ENCODE results near the gene TNFRSF1B. TPM values are rescaled to one million over a fixed set of nuclear protein-coding genes. Genes with fewer than 3 reads are reported as not detected.

The TNFRSF1B gene
- total RNA-seq, 1 experiment from 2014 or later = not detected

DNA sequence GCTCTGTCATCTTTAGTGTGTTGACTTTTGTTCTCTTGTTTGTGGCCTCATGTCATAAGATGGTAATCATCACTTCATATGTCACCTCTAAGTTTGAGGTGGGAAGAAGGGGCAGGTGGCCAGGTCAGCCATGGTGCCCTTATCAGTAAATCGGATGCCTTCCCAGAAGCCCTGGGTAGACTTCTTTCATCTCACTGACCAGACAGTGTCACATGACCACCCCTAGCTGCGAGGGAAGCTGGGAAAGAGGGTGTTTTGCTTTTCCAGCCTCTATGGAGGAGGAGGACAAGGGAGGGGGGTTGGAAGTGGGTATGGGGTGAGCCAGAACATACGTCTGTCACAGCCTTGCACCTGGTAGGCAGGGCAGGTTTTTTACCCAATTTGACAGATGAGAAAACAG, 28.6 kb downstream of the TNFRSF1B start:
- intact Hi-C loops (cut with micrococcal nuclease; ENCODE audit: unreplicated experiment) = no loop called here
- Histone ChIP-seq H3K4me1 (ENCODE audit: insufficient read depth, low read length, poor library complexity, severe bottlenecking) (no peaks in the 10 kb centered on the region), H3K27me3 (replicated peaks; ENCODE audit: insufficient read depth, low read depth, low read length, poor library complexity) (peaks cover 21% of the 10 kb centered on the region), H3K4me3 (ENCODE audit: low read depth, low read length, poor library complexity, severe bottlenecking) (no peak overlapping the region), H3K36me3 (ENCODE audit: insufficient read depth, low read length, poor library complexity, severe bottlenecking) (no peaks in the 10 kb centered on the region), H3K9me3 (ENCODE audit: low read depth, low read length, poor library complexity, severe bottlenecking) (no peaks in the 10 kb centered on the region), H3K27ac (ENCODE audit: low read depth, low read length, poor library complexity, severe bottlenecking) (no peak overlapping the region)
- no TSS peak for BruUV-seq (replicated peaks)
- ChIA-PET CTCF (no interaction called here), POLR2A (ENCODE audit: low non-redundant PET) (no interaction called here)
- no peak for DNase-seq (ENCODE audit: low spot score)
- TF ChIP-seq EZH2 (IDR thresholded peaks at IDR 0.05; ENCODE audit: borderline replicate concordance, low read depth, low read length, poor library complexity, severe bottlenecking) = no peak
- TF ChIP-seq, protein P1, sequence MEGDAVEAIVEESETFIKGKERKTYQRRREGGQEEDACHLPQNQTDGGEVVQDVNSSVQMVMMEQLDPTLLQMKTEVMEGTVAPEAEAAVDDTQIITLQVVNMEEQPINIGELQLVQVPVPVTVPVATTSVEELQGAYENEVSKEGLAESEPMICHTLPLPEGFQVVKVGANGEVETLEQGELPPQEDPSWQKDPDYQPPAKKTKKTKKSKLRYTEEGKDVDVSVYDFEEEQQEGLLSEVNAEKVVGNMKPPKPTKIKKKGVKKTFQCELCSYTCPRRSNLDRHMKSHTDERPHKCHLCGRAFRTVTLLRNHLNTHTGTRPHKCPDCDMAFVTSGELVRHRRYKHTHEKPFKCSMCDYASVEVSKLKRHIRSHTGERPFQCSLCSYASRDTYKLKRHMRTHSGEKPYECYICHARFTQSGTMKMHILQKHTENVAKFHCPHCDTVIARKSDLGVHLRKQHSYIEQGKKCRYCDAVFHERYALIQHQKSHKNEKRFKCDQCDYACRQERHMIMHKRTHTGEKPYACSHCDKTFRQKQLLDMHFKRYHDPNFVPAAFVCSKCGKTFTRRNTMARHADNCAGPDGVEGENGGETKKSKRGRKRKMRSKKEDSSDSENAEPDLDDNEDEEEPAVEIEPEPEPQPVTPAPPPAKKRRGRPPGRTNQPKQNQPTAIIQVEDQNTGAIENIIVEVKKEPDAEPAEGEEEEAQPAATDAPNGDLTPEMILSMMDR (conservative IDR thresholded peaks at IDR 0.05; ENCODE audit: low read depth, low read length) = no peak

DNA sequence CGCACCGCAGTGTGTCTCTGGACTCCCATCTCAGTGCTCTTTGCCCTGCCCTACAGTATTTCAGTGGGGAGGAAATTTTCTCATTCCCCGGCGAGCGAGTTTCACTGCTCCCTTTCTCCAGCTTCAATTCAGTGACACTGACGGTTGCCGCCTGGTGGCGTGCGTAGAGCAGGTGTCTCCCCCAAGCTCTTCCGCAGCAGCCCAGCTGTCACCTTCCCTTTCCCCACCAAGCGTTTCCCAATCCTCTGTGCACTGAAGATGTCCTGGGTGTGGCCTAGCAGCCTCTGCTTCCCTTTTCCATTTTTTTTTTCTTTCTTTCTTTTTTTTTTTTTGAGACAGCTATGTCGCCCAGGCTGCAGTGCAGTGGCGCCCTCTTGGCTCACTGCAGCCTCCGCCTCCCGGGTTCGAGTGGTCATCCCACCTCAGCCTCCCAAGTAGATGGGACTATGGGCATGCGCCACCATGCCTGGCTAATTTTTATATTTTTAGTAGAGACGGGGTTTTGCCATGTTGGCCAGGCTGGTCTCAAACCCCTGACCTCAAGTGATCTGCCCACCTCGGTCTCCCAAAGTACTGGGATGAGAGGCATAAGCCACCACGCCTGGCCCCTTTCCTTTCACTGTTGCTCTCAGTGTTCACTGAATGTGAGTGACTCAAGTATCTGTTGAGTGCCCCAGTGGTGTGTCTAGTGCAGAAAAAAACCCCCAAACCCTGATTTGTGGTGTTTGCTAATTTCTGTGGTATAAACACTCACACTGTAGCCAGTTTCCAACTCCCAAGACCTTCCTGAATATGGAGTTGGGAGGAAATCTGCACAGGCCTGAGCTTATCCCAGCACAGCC, 30.1 kb downstream of the TNFRSF1B start:
- ChIA-PET POLR2A (ENCODE audit: low non-redundant PET) (no interaction called here), CTCF (interaction anchor here (0.6 to 2.5 kb wide), 5 partner anchors 10 to 547 kb away, joined by 3 to 16 read pairs (median 4); no protein-coding TSS in a partner anchor)
- peaks cover 6% of the 10 kb centered on the region for H3K27me3 ChIP-seq (replicated peaks; ENCODE audit: insufficient read depth, low read depth, low read length, poor library complexity)
- H3K36me3 ChIP-seq (ENCODE audit: insufficient read depth, low read length, poor library complexity, severe bottlenecking) = no peaks in the 10 kb centered on the region
- H3K27ac ChIP-seq (ENCODE audit: low read depth, low read length, poor library complexity, severe bottlenecking) = no peak overlapping the region
- H3K9me3 ChIP-seq (ENCODE audit: low read depth, low read length, poor library complexity, severe bottlenecking) = no peaks in the 10 kb centered on the region
- H3K4me3 ChIP-seq (ENCODE audit: low read depth, low read length, poor library complexity, severe bottlenecking) = no peak overlapping the region
- H3K4me1 ChIP-seq (ENCODE audit: insufficient read depth, low read length, poor library complexity, severe bottlenecking) = no peaks in the 10 kb centered on the region
- peak; percentile 69 for DNase-seq (ENCODE audit: low spot score)
- intact Hi-C loops (cut with micrococcal nuclease; ENCODE audit: unreplicated experiment) = no loop called here
- TF ChIP-seq, protein P1 (conservative IDR thresholded peaks at IDR 0.05; ENCODE audit: low read depth, low read length) = peak; percentile 65
- TF ChIP-seq EZH2 (IDR thresholded peaks at IDR 0.05; ENCODE audit: borderline replicate concordance, low read depth, low read length, poor library complexity, severe bottlenecking) = no peak
- no TSS peak for BruUV-seq (replicated peaks)

DNA sequence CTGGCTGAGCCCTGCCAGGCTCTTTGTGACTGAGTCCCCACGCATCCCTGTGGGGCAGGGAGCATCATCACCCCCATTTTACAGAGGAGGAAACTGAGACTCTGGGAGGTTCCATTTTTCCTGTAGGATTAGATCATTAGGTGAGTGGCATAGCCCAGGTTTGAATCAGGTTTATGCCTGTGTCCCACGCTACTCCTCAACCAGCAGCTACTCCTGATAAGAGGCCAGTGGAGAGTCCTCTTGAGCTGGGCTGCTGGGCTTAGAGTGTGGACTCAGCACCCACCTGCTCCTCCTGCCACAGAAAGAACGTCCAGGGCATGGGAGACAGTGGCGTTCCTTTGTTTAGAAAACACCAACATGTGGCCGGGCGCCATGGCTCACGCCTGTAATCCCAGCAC, 30.7 kb downstream of the TNFRSF1B start:
- BruUV-seq (replicated peaks) = no TSS peak
- Histone ChIP-seq H3K4me3 (ENCODE audit: low read depth, low read length, poor library complexity, severe bottlenecking) (no peak overlapping the region), H3K36me3 (ENCODE audit: insufficient read depth, low read length, poor library complexity, severe bottlenecking) (no peaks in the 10 kb centered on the region), H3K9me3 (ENCODE audit: low read depth, low read length, poor library complexity, severe bottlenecking) (no peaks in the 10 kb centered on the region), H3K27me3 (replicated peaks; ENCODE audit: insufficient read depth, low read depth, low read length, poor library complexity) (peaks cover 4% of the 10 kb centered on the region), H3K4me1 (ENCODE audit: insufficient read depth, low read length, poor library complexity, severe bottlenecking) (no peaks in the 10 kb centered on the region), H3K27ac (ENCODE audit: low read depth, low read length, poor library complexity, severe bottlenecking) (no peak overlapping the region)
- DNase-seq (ENCODE audit: low spot score) = no peak
- intact Hi-C loops (cut with micrococcal nuclease; ENCODE audit: unreplicated experiment) = no loop called here
- ChIA-PET POLR2A (ENCODE audit: low non-redundant PET) (no interaction called here), CTCF (interaction anchor here (2.5 kb wide), 1 partner anchor 73 kb away, joined by 16 read pairs; no protein-coding TSS in a partner anchor)
- TF ChIP-seq, protein P1 (conservative IDR thresholded peaks at IDR 0.05; ENCODE audit: low read depth, low read length) = no peak
- TF ChIP-seq EZH2 (IDR thresholded peaks at IDR 0.05; ENCODE audit: borderline replicate concordance, low read depth, low read length, poor library complexity, severe bottlenecking) = no peak
